ENCODE results near the gene TAF1C.

TAF1C gene

GRCh38 chr16:84156342-84156784 lies 30.5 kb downstream of the TAF1C start:
- no peak for DNase-seq (ENCODE audit: low spot score)

- DNase-seq (ENCODE audit: low spot score), result no peak
Observed at GRCh38 chr16:84155771-84156170, 31.1 kb downstream of the TAF1C start.

GRCh38 chr16:84155226-84155625 lies 31.6 kb downstream of the TAF1C start:
- no peak for DNase-seq (ENCODE audit: low spot score)

GRCh38 chr16:84153660-84154214 lies 33.1 kb downstream of the TAF1C start:
- no peak for DNase-seq (ENCODE audit: low spot score)

- peak; percentile 85 for DNase-seq (ENCODE audit: low spot score)
Observed at GRCh38 chr16:84150926-84151325, 35.9 kb downstream of the TAF1C start.

GRCh38 chr16:84144859-84145639 lies 41.8 kb downstream of the TAF1C start, which contains the start of the genes DNAAF1 and HSDL1:
DNAAF1 (plus strand) TSS chr16:84145308; CDS start chr16:84145441, 133 bp downstream.
HSDL1 (minus strand) TSS chr16:84145177; CDS start chr16:84131321, 13,856 bp downstream.
- peak; percentile 78 for DNase-seq (ENCODE audit: low spot score)

- DNase-seq (ENCODE audit: low spot score), result no peak
Observed at GRCh38 chr16:84144209-84144858, 42.5 kb downstream of the TAF1C start.

- DNase-seq (ENCODE audit: low spot score), result no peak
Observed at GRCh38 chr16:84143784-84144199, 43.1 kb downstream of the TAF1C start.

GRCh38 chr16:84143081-84143480 lies 43.8 kb downstream of the TAF1C start:
- DNase-seq (ENCODE audit: low spot score), result no peak

- DNase-seq (ENCODE audit: low spot score), result no peak
Observed at GRCh38 chr16:84141143-84141670, 45.6 kb downstream of the TAF1C start.

- no peak for DNase-seq (ENCODE audit: low spot score)
Observed at GRCh38 chr16:84139628-84140258, 47.1 kb downstream of the TAF1C start.

- DNase-seq (ENCODE audit: low spot score), result peak; percentile 19
Observed at GRCh38 chr16:84138824-84139627, 47.8 kb downstream of the TAF1C start.

- DNase-seq (ENCODE audit: low spot score), result no peak
Observed at GRCh38 chr16:84138500-84138823, 48.4 kb downstream of the TAF1C start.

GRCh38 chr16:84137769-84138357 lies 49.0 kb downstream of the TAF1C start:
- no peak for DNase-seq (ENCODE audit: low spot score)

GRCh38 chr16:84137287-84137686 lies 49.6 kb downstream of the TAF1C start:
- DNase-seq (ENCODE audit: low spot score), result no peak

- no peak for DNase-seq (ENCODE audit: low spot score)
Observed at GRCh38 chr16:84136331-84137125, 50.3 kb downstream of the TAF1C start.

GRCh38 chr16:84132527-84133285 lies 54.2 kb downstream of the TAF1C start:
- DNase-seq (ENCODE audit: low spot score), result no peak

- no peak for DNase-seq (ENCODE audit: low spot score)
Observed at GRCh38 chr16:84131117-84131516, 55.7 kb downstream of the TAF1C start.
